ENCODE data around the gene GGTA1. TPM values are rescaled to one million over a fixed set of nuclear protein-coding genes. Genes with fewer than 3 reads are reported as not detected.

Gene GGTA1
- total and polyA plus RNA-seq, 9 of the 15 experiments (the other 6 are each of a cell fraction or from before 2014, with no cell fraction given) = 0.04 to 0.15 TPM; not detected in 7

DNA sequence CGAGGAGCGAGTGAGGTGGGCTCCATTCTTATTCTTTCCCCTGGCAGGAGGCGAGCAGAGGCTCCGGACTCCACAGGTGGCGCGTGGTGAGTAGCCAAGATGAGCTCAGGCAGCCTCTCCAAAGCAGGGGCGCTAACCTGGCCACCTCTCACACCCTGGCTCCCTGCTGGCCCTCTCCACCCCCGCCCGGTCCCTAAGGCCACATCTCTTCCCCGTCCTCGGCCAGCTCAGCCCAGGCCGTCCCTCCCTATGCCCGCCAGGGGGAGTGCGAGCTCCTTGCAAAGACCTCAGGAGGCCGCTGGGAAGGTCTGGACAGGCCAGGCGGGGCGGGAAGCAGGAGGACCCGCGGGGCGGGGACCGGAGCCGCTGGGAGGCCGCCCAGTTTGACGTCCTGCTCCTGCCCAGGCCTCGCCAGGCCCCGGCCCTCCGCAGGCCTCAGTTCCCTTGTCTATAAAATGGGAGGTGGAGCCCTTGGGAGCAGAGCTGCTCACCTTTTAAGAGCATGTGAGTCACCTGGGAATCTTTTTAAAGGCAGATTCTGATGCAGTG, 46.3 kb upstream of the GGTA1 start (continued):
- TF ChIP-seq, protein P1, sequence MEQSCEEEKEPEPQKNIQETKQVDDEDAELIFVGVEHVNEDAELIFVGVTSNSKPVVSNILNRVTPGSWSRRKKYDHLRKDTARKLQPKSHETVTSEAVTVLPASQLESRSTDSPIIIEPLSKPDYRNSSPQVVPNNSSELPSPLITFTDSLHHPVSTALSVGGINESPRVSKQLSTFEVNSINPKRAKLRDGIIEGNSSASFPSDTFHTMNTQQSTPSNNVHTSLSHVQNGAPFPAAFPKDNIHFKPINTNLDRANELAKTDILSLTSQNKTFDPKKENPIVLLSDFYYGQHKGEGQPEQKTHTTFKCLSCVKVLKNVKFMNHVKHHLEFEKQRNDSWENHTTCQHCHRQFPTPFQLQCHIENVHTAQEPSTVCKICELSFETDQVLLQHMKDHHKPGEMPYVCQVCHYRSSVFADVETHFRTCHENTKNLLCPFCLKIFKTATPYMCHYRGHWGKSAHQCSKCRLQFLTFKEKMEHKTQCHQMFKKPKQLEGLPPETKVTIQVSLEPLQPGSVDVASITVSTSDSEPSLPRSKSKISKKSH (CRISPR knock-in tag; IDR thresholded peaks at IDR 0.05) = no peak
- no peak for TF ChIP-seq TCF3 (CRISPR knock-in tag; IDR thresholded peaks at IDR 0.05)
- TF ChIP-seq ZNF274 (IDR thresholded peaks at IDR 0.05; ENCODE audit: borderline replicate concordance, low read depth, low read length) = no peak
- TF ChIP-seq, protein P2, sequence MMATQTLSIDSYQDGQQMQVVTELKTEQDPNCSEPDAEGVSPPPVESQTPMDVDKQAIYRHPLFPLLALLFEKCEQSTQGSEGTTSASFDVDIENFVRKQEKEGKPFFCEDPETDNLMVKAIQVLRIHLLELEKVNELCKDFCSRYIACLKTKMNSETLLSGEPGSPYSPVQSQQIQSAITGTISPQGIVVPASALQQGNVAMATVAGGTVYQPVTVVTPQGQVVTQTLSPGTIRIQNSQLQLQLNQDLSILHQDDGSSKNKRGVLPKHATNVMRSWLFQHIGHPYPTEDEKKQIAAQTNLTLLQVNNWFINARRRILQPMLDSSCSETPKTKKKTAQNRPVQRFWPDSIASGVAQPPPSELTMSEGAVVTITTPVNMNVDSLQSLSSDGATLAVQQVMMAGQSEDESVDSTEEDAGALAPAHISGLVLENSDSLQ (IDR thresholded peaks at IDR 0.05) = no peak
- TF ChIP-seq ZNF408 (CRISPR knock-in tag; IDR thresholded peaks at IDR 0.05; ENCODE audit: low read depth) = no peak
- no peak for TF ChIP-seq GATAD2B (IDR thresholded peaks at IDR 0.05; ENCODE audit: borderline replicate concordance)
- TF ChIP-seq, protein P3, sequence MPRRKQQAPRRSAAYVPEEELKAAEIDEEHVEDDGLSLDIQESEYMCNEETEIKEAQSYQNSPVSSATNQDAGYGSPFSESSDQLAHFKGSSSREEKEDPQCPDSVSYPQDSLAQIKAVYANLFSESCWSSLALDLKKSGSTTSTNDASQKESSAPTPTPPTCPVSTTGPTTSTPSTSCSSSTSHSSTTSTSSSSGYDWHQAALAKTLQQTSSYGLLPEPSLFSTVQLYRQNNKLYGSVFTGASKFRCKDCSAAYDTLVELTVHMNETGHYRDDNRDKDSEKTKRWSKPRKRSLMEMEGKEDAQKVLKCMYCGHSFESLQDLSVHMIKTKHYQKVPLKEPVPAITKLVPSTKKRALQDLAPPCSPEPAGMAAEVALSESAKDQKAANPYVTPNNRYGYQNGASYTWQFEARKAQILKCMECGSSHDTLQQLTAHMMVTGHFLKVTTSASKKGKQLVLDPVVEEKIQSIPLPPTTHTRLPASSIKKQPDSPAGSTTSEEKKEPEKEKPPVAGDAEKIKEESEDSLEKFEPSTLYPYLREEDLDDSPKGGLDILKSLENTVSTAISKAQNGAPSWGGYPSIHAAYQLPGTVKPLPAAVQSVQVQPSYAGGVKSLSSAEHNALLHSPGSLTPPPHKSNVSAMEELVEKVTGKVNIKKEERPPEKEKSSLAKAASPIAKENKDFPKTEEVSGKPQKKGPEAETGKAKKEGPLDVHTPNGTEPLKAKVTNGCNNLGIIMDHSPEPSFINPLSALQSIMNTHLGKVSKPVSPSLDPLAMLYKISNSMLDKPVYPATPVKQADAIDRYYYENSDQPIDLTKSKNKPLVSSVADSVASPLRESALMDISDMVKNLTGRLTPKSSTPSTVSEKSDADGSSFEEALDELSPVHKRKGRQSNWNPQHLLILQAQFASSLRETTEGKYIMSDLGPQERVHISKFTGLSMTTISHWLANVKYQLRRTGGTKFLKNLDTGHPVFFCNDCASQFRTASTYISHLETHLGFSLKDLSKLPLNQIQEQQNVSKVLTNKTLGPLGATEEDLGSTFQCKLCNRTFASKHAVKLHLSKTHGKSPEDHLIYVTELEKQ (CRISPR knock-in tag; IDR thresholded peaks at IDR 0.05) = no peak
- TF ChIP-seq DDX20 (tag; IDR thresholded peaks at IDR 0.05; ENCODE audit: low read depth) = no peak
- no peak for TF ChIP-seq RBM34 (IDR thresholded peaks at IDR 0.05; ENCODE audit: borderline replicate concordance, insufficient read depth, low read length)
- peak in 1 of 2 experiments; percentile 89; a peak in 3 of 4 replicates for TF ChIP-seq MAZ (CRISPR knock-in tag; conservative IDR thresholded peaks at IDR 0.05 in 1 of 2, IDR thresholded peaks at IDR 0.05 in 1 of 2)
- no peak for TF ChIP-seq KDM5B (IDR thresholded peaks at IDR 0.05; ENCODE audit: insufficient replicate concordance, low read depth, low read length)
- no peak for TF ChIP-seq C11orf30 (IDR thresholded peaks at IDR 0.05; ENCODE audit: low read depth)
- TF ChIP-seq LCOR (CRISPR knock-in tag; IDR thresholded peaks at IDR 0.05) = no peak
- TF ChIP-seq, protein P4, sequence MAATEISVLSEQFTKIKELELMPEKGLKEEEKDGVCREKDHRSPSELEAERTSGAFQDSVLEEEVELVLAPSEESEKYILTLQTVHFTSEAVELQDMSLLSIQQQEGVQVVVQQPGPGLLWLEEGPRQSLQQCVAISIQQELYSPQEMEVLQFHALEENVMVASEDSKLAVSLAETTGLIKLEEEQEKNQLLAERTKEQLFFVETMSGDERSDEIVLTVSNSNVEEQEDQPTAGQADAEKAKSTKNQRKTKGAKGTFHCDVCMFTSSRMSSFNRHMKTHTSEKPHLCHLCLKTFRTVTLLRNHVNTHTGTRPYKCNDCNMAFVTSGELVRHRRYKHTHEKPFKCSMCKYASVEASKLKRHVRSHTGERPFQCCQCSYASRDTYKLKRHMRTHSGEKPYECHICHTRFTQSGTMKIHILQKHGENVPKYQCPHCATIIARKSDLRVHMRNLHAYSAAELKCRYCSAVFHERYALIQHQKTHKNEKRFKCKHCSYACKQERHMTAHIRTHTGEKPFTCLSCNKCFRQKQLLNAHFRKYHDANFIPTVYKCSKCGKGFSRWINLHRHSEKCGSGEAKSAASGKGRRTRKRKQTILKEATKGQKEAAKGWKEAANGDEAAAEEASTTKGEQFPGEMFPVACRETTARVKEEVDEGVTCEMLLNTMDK (IDR thresholded peaks at IDR 0.05; ENCODE audit: borderline replicate concordance, insufficient read depth, low read depth, low read length, poor library complexity, severe bottlenecking) = peak; percentile 56
- 0 out of 2 replicates have a peak, but pooled peaks have one; percentile 19 for TF ChIP-seq HCFC1 (IDR thresholded peaks at IDR 0.05; ENCODE audit: low read depth, low read length)
- TF ChIP-seq ZNF175 (CRISPR knock-in tag; IDR thresholded peaks at IDR 0.05; ENCODE audit: low read depth) = no peak
- TF ChIP-seq, protein P5, sequence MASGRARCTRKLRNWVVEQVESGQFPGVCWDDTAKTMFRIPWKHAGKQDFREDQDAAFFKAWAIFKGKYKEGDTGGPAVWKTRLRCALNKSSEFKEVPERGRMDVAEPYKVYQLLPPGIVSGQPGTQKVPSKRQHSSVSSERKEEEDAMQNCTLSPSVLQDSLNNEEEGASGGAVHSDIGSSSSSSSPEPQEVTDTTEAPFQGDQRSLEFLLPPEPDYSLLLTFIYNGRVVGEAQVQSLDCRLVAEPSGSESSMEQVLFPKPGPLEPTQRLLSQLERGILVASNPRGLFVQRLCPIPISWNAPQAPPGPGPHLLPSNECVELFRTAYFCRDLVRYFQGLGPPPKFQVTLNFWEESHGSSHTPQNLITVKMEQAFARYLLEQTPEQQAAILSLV (tag; IDR thresholded peaks at IDR 0.05) = no peak
- no peak for TF ChIP-seq ETV1 (tag; conservative IDR thresholded peaks at IDR 0.05; ENCODE audit: low read depth)
